ENCODE data around the gene SOX5. TPM values are rescaled to one million over a fixed set of nuclear protein-coding genes. Genes with fewer than 3 reads are reported as not detected.

SOX5 gene
- total RNA-seq, 1 experiment from 2014 or later = 3.1 TPM

GRCh38 chr12:23729359-23729758 lies 220.1 kb downstream of the SOX5 start:
- H3K9me3 Mint-ChIP-seq = no peaks in the 10 kb centered on the region
- no peak overlapping the region for H3K4ac ChIP-seq (ENCODE audit: low read depth, low read length)
- H2AFZ ChIP-seq (ENCODE audit: low read length) = no peak overlapping the region
- no peaks in the 10 kb centered on the region for H4K20me1 ChIP-seq (ENCODE audit: control insufficient read depth, insufficient read depth, insufficient read length)
- H4K8ac ChIP-seq (replicated peaks; ENCODE audit: insufficient read length, low read depth, low read length) = no peak overlapping the region
- no peak overlapping the region for H3K14ac ChIP-seq (ENCODE audit: insufficient read depth, low read length)
- H3K4me2 ChIP-seq (ENCODE audit: insufficient read depth, insufficient read length, low read length) = no peak overlapping the region
- no peak for TF ChIP-seq CTCF (conservative IDR thresholded peaks at IDR 0.05)
- no peaks in the 10 kb centered on the region for H3K36me3 Mint-ChIP-seq (ENCODE audit: insufficient read depth in 1 of 3, low read depth in 3 of 3)
- H3K23ac ChIP-seq (ENCODE audit: insufficient read length, low read depth, low read length) = no peak overlapping the region
- no peaks in the 10 kb centered on the region for H3K23me2 ChIP-seq (ENCODE audit: insufficient read length, low read depth, low read length, poor library complexity, severe bottlenecking)
- H3K4me3 Mint-ChIP-seq = no peak overlapping the region
- DNase-seq = no peak
- no peak overlapping the region for H2AK5ac ChIP-seq (ENCODE audit: insufficient read length, low read length)
- no peaks in the 10 kb centered on the region; a peak in 1 of 4 replicates for H3K4me1 Mint-ChIP-seq
- no peak overlapping the region for H2BK5ac ChIP-seq (ENCODE audit: insufficient read length, low read length)
- no peak overlapping the region for H4K91ac ChIP-seq (ENCODE audit: insufficient read length, low read depth, low read length)
- H2BK20ac ChIP-seq (ENCODE audit: low read depth, low read length, poor library complexity, severe bottlenecking) = no peak overlapping the region
- H2BK12ac ChIP-seq (ENCODE audit: insufficient read length, low read depth, low read length) = no peak overlapping the region
- H3K9me3 ChIP-seq (ENCODE audit: control insufficient read depth, low read depth, low read length) = no peaks in the 10 kb centered on the region
- no peaks in the 10 kb centered on the region for H3K4me1 ChIP-seq (ENCODE audit: insufficient read depth, low read length)
- H3K9ac ChIP-seq (ENCODE audit: extremely low read depth, insufficient read length, low read length) = no peak overlapping the region
- H2BK120ac ChIP-seq (ENCODE audit: low read depth, low read length, poor library complexity, severe bottlenecking) = no peak overlapping the region
- H3K79me1 ChIP-seq (ENCODE audit: insufficient read depth, low read depth, low read length, poor library complexity, severe bottlenecking) = no peaks in the 10 kb centered on the region
- H3K27me3 ChIP-seq (ENCODE audit: insufficient read depth, low read length) = no peaks in the 10 kb centered on the region
- no peak overlapping the region for H3K56ac ChIP-seq (ENCODE audit: insufficient read length, low read depth, low read length)
- H2BK15ac ChIP-seq (ENCODE audit: low read depth, low read length) = no peak overlapping the region
- no peak overlapping the region for H3T11ph ChIP-seq (ENCODE audit: low read length)
- no peaks in the 10 kb centered on the region for H3K27me3 Mint-ChIP-seq (ENCODE audit: low read depth)
- H3K18ac ChIP-seq (ENCODE audit: insufficient read length, low read depth, low read length) = no peak overlapping the region
- no peak overlapping the region for H3K27ac ChIP-seq (ENCODE audit: insufficient read length, low read depth, low read length)
- no peaks in the 10 kb centered on the region for H3K79me2 ChIP-seq (ENCODE audit: insufficient read depth, low read length)
- no peak overlapping the region for H4K5ac ChIP-seq (ENCODE audit: insufficient read length, low read depth, low read length)
- no peak overlapping the region for H3K27ac Mint-ChIP-seq

All from H9 (cell line).